ENCODE measurements around the gene LYPD4.
"Not testable (repeated sequence)": the region's sequence is repeated elsewhere in the genome, so short reads cannot be mapped to it uniquely, and the experiment has no call there.

LYPD4 gene, protein sequence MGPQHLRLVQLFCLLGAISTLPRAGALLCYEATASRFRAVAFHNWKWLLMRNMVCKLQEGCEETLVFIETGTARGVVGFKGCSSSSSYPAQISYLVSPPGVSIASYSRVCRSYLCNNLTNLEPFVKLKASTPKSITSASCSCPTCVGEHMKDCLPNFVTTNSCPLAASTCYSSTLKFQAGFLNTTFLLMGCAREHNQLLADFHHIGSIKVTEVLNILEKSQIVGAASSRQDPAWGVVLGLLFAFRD

DNA sequence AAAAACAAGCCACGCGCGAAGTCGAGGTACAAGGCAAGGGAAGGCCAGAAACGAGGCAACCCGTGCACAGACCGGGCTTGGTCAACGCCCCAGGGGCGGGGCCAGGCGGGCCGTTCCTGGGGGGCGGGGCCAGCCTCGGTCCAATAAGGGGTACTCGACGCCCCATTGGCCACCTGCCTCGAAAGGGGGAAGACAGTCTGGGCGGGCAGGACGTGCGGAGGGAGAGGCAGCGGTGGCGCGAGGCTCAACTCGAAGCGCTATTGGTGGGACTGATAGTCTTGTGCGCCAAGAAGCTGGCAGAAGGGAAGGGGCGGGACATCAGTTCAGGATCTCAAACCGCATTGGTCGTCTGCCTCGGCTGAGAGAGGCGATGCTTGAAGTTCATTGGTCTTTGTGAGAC lies at the start of gene LYPD4:
TSS of gene LYPD4 (minus strand) at position 83 of the 400 bp plus-strand sequence. CDS start 5,398 bp downstream, outside the sequence.
- DNase-seq, result no peak

DNA sequence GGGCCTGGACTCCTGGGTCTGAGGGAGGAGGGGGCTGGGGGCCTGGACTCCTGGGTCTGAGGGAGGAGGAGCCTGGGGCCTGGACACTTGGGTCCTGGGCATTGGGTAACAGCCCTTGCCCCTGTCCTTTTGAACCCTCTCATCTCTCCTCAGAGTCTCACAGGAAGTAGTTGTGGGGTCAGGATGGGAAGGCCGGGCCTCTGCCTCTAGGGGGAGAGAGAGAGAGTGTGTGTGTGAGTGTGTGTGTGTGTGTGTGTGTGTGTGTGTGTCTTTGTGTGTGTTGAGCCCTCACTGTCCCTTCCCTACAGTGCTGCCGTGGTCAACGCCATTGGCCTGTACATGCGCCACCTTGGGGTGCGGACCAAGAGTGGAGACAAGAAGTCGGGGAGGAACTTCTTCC lies 49.4 kb upstream of the LYPD4 start:
- DNase-seq, result no peak

DNA sequence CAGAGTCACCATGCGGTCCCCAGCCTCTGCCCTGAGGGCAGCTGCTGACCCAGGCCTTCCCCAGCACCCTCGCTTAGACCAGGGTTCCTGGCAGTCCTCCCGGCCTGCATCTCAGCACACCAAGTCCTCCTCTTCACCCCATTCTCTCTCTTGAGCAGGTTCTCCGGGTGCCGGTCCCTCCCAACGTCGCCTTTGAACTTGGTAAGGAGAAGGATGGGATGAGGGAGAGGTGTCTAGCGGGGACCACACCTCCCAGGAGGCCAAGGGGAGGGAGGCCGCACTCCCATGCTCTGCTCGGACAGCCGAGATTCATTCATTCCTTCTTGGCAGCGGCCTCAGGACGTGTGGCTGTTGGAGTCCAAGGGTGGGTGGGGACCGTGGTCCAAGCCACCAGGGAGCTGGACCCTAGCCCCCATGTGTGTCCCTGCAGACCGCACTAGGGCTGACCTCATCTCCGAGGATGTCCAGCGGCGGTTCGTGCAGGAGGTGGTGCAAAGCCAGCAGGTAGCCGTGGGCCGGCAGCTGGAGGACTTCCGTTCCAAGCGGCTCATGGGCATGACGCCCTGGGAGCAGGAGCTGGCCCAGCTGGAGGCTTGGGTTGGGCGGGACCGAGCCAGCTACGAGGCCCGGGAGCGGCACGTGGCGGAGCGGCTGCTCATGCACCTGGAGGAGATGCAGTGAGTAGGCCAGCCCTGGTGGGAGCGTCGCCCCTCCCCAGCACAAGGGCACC lies 47.9 kb upstream of the LYPD4 start:
- no peak for DNase-seq

DNA sequence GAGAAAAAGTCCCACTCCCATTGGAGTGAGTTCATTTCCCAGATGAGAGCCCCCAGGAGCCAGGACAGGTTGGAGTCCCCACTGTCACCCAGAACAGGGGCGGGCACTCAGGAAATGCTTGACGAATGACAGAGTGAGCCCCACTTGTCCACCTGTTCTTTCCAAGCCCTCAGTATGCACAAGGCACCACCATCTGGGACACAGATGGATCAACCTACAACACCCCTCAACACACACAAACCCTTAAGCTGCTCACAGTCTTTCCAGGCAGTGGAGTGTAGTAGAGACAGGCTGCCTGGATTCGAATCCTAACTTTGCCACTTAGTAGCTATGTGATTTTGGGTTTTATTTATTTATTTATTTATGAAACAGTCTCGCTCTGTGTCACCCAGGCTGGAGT lies 46.5 kb upstream of the LYPD4 start:
- no peak for DNase-seq

DNA sequence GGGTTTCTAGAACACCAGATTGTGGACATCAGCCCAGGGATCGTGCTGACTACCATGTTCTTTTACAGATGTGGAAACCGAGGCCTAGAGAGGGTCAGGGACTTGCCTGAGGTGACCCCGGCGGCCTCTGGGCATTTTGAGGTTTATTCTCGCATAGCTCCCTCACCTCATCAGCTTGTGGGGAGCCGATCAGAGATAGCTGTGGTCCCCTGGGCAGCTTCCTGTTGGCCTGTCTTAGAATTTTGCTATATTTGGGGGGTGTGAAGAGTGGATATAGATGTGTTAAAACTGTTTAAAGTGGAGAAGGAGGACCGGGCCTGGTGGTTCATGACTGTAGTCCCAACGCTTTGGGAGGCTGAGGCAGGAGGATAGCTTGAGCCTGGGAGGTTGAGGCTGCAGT lies 45.4 kb upstream of the LYPD4 start:
- DNase-seq, result no peak

DNA sequence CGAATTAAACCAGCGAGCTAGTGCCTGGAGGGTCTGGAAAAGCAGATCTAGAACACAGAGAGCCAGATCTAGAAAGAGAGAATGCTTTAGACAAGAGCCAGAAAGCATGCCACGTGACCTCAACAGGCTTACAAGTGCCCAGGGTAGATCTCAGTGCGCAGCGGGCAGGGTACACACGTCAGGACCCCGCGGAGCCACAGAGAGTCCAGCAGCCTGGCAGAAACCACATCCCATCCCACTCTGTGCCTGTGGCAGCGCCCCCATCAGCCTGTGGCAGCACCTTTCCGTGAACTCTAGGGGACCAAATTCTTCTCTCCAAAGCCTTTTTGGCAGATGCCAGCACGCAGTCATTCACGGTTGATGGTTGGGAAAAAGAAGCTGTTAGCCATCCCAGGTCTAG lies 44.4 kb upstream of the LYPD4 start:
- no peak for DNase-seq

DNA sequence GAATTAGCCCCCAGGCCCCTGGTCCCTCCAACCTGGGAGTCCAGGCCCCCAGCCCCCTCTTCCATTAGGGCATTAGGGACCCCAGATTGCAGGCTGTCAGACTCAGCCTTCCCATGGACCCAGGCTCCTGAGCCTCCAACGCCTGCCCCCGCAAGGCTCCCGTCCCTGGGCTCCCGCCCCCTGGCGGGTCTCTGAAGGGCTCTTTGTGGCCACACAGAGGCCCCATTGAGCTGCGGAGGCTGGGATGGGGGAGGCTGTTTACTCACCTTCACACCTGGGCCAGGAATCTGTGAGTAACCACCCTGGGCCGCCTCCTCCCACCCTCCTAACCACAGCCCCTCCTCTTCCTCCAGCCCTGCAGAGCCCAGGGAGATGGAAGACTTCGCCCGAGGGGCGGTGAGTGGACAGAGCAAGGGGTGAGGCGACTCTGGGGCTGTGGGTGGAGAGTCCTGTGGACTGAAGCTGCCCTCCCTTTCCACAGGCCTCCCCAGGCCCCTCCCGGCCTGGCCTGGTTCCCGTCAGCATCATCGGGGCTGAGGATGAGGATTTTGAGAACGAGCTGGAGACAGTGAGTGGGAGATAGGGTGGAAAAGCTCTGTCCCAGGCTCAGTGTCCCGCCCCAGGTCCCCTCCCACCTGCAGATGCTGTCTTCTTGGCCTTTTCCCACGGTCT lies 43.4 kb upstream of the LYPD4 start:
- DNase-seq, result peak; percentile 90

DNA sequence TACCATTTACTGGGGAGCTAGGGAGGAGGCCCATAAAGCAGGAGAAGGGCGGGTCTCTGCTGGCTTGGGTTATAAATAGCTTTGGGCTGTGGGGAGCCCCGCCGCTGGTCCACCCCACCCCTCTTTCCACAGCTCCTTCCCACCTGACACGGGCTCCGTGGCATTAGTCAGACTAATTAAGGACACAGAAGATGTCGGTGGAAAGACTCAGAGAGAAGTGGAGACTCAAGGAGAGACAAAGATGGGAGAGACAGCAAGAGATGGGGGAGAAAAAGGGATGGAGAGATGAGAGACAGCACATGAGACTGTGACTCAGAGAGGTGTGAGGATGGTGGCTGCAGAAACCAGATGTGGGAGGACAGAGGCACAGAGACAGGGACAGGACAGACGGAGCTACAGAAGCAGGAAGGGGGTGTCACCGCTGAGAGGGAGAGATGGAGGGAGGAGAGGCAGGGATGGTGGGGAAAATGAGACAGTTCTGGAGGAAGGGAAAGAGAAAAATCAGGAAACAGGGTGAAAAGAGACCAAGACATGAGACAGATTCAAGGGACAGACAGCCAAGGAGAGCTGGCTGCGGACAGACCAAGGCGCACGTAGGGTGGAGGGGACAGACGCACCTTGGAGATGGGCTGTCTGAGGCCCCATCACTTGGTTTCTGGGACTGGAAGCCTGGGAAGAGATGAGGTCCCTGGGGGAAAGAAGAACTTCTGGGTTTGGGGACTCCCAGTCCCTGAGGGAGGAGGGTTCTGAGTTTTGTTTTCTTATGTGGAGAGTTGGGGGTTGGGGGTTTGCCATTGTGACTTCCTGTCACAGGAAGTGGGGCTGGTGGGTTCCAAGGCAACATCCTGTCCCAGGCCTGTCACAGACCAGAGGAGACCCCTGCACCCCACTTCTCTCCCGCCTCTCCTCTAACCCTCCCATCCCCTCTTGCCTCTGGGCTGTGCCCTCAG lies 42.6 kb upstream of the LYPD4 start:
- peak; percentile 60 for DNase-seq

DNA sequence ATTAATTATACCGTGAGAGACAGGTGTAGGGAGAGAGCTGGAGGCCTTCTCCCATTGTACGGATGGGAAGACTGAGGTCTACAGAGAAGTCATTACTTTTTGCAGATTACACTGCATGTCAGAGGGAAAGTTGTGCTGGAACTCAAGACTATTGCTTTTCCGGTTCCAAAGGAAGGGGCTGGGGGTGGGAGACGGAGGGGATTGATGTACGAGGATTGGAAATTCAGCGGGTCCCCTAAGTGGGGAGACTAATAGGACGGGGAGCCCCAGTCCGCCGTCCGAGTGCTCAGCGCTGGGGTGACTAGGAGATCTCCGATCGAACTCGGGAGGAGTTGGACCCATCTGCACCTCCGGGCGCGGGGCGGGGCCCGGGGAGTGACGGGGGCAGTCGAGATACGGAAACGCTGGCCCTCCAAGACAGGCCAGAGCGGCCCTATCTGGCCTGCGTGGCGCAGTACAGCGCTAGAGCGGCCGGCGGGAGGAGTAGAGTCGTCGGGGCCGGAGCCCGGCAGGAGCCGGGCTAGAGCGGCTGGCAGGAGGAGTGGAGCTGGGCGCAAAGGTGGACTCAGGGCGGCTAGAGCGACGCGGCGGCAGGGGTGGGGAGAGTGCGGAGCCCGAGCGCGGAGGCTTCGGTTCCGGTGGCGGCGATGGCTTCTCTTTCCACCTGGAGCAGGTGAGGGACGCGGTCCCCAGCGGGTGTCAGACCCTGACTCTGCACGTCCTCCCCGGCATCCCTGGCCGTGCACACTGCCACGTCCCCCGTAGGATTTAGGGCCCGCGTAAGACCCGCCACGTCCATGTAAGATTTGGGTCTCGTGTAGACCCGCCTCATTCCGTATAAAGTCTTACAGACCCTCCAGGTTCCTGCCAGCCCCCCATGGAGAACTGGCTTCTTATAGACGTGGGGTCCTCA lies 39.6 kb upstream of the LYPD4 start:
- peak; percentile 87 for DNase-seq

DNA sequence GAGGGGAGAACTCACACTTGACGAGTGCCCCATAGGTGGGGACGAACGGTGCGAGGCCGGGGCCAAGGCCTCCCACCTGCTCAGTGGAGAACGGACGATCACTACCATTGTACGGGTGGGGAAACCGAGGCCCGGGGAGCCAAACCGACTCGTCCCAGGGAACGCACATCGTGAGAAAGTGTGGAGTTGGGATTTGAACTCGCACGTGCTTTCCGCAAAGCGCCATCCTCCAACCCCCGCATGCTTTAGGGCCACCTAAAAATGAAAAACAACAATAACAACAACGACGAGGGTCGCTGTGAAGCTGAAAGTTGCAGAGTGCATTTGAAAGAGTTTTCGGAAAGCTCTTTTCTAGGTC lies 39.0 kb upstream of the LYPD4 start:
- peak; percentile 24 for DNase-seq

DNA sequence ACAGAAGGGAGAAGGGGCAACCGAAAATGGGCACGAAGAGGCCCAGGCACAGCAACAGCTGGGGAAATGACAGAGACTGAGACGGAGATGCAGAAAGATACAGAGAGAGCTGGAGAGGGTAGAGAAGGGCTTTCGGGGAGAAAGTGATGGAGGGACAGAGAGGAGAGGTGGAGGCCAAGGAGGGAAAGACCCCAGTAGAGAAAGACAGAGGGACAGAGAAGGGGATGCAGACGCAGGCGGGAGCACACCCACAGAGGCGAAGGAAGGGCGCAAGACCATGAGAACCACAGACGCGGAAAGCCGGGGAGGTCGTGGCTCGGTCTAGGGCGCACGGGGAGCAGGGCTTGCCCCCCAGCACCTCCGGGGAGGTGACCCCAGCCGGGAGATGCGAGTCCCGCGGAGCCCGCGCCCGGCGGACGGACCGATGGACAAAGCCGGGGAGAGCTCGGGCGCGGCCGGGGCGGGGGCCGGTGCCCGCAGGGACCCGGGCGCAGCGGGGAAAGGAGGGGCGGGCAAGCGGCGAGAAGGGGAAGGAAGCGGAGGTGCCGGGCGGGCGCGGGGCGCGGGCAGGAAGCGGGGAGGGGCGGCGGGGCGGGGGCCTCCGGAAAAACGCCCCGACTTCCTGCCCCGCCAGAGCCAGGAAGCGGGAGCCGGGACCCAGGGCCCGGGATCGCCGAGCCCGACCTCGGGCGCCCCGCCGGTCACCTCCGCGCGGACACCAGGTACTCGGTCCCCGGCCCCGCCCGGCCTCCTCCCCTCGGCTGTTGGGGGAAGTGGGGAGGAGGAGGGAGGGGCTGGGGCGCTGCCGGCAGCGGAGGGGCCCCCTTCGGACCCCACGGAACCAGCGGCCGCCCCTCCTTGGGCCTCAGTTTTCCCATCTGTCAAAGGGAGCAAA lies 38.3 kb upstream of the LYPD4 start, which contains the start of gene ARHGEF1:
TSS of gene ARHGEF1 (plus strand) at position 617 of the 895 bp plus-strand sequence. CDS start 4,899 bp downstream, outside the sequence.
- peak; percentile 60 for DNase-seq

DNA sequence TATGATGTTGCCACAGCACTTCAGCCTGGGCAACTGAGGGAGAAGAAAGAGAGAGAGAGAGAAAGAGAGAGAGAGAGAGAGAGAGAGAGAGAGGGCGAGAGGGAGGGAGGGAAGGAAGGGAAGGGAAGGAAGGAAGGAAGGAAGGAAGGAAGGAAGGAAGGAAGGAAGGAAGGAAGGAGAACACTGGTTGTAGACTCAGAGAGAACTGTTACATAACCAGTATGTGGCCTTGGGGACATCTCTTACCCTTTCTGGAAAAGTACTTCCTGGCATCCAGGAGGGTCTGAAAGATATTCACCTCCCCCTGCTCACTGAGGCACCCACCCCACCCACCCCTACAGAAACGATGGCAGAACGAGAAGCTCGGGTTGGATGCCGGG lies 35.8 kb upstream of the LYPD4 start:
- no peak for DNase-seq

DNA sequence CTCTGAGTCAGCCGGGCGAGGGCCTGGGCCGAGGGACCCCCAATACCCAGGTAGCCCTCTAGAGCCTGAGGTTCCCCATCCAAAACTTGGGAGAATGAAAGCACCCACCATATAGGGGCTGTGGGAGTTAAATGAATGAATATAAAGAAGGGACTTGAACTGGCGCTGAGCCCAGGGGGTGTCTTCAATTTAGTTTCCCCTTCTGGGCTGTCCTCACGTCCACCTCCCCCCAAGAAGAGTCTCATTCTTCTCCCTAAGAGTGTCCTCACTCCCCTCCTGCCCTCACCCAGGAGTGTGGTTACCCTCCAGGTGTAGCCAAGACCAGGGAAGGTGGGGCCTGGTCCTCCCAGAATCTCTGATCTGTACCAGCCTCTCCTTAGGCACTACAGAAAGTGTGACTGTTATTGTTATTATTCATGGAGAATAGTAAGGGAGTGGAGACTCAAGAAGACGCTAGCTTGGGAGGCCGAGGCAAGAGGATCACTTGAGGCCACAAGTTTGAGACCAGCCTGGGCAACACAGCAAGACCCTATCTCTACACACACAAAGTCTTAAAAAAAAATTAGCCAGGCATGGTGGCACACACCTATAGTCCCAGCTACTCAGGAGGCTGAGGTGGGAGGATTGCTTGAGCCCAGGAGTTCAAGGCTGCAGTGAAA lies 35.3 kb upstream of the LYPD4 start:
- no peak for DNase-seq

DNA sequence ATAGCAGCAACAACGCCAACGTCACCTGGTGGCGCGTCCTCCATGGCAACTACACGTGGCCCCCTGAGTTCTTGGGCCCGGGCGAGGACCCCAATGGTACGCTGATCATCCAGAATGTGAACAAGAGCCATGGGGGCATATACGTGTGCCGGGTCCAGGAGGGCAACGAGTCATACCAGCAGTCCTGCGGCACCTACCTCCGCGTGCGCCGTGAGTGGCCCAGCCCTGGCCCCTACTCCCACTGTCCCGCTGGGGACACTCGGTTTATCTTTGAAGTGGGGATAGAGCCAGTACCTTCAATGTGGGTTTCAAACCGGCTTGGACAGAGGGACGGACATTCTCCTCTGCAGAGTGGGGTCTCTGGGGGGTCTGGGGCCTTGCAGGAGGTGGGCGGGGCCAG lies 34.6 kb upstream of the LYPD4 start:
- no peak for DNase-seq

DNA sequence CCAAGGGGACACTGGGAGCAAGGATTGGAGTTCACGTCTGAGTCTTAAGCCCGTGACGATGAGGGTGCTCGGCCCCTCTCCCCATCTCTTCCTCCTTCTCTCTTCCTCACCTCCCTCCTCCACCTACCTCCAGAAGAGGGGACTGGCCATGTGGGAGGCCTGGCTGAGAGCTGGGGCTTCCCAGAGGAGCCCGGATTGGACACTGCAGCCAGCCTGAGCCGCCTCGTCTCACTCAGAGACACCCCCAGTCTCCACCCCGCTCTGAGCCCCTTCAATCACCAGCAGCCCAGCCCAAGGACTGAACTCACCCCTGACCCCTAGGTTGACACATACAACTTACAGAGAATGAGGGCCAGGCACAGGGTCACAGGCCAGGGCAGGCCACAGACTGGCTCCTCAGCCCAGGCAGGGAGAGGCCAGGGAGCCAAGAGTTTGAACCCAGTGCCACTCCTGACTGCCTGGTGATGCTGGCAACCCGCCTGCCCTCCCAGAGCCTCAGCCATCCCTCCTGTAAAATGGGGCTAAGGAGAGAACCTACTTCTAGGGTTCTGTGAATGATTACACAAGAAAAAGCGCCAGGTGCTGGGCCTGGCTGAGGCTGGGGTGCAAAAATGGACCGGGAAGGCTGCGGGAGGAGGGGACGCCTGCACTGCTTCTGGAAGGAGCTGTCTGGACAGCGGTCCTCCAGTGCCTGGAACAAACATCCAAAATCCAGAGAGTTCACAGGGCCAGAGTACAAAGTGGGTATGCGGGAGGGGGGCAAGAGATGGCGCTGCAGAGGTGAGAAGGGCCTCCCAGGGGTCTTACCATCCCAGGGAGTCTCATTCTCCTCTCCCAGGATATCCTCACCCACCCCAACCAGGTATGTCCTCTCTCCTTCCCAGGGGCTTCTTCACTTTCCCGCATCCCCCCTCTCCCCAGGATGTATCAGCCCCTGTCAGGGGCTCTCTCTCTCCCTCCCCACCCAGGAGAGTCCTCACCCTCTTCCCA lies 33.7 kb upstream of the LYPD4 start:
- no peak for DNase-seq

DNA sequence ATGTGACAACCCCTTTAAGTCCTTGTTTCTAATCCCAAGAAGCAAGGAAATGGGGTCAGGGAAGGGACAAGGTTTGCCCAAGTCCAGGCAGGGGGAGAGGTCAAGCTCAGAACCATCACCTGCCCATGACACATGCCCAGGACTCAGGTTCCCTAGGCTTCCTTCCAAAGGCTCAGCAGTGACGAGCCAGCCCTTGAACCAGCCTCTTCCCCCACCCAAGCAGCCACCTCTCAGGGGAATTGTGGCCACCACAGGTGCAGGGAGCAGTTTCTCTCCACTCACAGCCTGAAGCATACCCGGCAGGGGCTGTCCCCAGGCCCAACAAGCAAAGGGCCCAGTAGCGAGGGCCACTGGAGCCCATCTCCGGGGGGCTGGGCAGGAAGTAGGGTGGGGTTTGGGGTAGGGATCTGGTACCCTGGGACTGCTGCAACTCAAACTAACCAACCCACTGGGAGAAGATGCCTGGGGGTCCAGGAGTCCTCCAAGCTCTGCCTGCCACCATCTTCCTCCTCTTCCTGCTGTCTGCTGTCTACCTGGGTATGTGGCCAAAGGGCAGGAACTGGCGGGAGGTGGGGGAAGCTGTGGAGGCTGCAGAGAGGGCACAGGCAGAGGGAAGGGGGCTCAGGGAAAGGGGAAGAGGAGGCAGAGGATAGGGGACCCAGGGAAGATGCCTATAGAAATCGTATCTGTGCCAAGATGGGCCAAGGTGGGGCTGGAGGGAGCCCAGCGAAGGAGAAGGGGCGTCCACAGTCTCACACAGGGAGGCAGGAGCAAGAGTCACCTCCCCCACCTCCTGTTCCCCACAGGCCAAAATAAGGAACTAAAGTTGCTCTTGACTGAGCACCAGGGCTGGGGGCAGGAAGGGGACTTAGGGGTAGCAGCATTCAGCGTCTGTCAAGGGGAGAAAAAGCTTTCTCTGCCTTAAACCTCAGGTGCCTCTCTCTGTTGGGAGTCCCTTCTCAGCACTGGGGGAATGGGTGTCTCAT lies 32.7 kb upstream of the LYPD4 start, which contains the start of gene CD79A:
TSS of gene CD79A (plus strand) at position 433 of the 986 bp plus-strand sequence. CDS start at position 459, 26 bp downstream.
- no peak for DNase-seq

DNA sequence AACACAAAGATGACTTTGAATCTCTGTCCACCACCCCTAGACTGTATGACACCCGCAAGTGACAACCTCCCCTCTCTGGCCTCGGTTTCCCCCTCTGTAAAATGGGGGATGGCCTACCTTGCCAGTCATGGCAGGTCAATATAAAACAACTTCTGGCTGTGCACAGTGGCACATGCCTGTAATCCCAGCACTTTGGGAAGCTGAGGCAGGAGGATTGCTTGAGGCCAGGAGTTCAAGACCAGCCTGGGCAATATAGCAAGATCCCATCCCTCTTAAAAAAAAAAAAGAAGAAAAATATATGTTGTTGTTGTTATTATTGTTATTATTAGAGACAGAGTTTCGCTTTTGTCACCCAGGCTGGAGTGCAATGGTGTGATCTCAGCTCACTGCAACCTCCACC lies 31.5 kb upstream of the LYPD4 start:
- DNase-seq, result not testable (repeated sequence)
